Activated CD4-positive, alpha-beta T cell treated with anti-CD3 and anti-CD28 coated beads, Interleukin-2, amount 50 U/mL, for 24 hours (primary cell): ENCODE results near the gene LRP8.
A peak's percentile ranks its signal among the peaks of the same experiment; 100 is the strongest.

Source experiments
- DNase-seq, 2 donors: peaks; one replicate each; pipeline ENCODE4 v3.0.0-alpha.2; 2020; ENCODE audit warnings: low read depth in 1 of 2, low spot score in 1 of 2

Gene LRP8

DNA sequence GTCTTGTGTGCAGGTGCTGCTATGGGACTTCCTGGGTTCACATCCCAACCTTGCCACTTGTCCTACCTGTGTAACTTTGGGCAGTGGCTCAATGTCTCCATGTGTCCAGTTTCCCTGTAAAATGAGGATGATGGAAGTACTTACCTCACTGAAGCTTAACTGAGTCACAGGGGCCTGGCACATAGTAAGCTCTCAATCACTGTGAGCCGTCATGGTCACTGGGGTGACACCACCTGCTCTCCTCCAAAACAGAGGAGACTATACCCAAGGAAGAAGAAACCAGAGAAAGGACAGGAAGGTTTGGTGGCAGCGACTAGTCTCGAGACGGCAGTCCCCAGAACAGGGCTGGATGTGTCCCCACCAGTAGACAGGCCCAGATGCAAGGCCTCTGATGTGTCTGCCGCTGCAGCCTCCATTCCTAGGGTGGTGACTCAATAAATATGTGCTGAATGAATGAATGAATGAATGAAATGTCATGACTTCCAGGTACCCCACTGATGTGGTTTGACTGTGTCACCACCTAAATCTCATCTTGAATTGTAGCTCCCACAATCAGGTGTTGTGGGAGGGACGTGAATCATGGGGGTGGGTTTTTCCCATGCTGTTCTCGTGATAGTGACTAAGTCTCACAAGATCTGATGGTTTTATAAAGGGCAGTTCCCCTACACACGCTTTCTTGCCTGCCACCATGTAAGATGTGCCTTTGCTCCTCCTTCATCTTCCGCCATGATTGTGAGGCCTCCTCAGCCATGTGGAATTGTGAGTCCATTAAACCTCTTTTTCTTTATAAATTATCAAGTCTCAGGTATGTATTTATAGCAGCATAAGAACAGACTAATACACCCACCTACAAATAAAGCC is 13.0 kb upstream of the LRP8 start:
- no peak for DNase-seq

DNA sequence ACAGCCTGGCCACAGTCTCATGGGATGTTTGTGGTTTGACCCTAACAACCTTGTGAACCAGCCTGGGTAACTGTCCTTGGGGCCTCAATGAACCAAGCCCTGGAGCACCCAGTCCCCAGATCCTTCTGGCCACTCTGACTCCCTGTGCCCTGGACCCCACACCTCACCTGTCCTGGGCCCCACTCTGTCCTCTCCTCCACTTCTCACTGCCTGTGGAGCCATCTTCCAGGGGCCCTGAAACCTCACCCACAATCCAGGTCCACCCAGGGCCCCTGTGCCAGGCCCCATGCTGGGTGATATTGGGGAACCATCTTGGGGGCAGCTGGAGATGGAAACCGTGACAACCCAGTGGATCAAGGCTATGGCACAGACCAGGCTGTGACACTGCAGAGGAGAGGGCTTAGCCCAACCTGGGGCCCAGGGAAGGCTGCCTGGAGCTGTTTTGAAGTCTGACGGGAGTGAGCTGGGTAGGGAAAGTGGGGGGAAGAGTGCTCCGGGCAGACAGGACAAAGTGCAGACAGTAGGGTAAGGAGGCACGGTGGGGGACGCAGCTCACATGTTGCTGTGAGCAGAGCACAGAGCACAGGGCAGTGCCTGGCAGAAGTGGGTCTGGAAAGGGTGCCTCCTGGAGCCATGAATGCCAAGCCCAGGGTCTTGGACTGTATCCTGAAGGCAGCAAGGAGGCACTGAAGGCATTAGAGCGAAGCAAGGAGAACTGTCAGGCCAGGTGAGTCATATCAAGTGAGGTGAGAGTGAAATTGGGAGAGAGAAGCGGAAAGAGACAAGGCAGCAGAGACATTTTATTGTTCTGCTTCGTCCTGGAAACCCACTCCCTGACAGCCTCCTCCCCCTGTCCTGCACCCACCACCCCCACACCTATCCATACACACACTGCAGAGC is 12.1 kb upstream of the LRP8 start:
- DNase-seq, result no peak

DNA sequence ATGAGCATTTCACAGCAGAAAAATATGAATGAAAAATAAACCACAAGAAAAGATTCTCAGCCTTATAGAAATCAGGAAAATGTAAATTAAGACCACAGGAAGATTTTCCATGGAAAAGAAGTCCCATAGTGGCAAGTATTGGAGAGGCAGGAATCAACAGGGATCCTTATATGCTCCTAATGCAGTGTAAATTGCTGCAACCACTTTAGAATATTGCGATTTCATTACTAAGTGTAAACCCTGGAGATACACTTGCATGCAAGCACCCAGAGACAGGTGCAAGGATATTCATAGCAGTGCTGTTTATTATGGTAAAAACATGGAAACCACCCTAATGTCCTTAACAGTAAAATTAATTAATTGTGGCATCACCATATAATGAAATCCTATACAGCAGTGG is 10.6 kb upstream of the LRP8 start:
- DNase-seq, result no peak

DNA sequence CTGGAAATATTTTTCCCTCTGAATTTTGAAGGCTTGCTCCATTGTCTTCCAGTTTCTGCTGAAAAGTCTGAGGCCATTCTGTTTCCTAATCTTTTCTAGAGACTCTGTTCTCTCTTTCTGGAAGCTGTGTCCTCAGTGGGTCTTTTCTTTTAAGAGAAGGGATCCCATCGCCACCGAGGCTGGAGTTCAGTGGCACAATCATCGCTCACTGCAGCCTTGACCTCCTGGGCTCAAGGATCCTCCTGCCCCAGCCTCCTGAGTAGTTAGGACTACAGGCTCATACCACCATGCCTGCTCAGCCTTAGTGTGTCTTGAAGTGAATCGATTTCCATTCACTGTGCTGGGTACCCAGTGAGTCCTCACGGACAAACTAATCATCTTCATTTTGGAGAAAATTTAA is 9.6 kb upstream of the LRP8 start:
- DNase-seq, result no peak

DNA sequence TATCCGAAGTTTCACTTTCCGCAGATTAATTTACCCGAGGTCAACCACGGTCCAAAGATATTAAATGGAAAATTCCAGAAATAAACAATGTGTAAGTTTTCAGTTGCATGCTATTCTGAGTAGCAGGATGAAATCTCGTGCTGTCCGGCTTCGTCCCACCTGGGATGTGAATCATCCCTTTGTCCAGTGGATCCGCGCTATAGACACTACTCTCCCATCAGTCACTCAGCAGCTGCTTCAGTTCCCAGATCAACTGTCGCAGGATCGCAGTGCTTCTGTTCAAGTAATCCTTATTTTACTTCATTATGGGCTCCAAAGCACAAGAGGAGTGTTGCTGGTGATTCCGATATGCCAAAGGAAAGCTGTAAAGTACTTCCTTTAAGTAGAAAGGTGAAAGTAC is 8.3 kb upstream of the LRP8 start:
- no peak for DNase-seq

DNA sequence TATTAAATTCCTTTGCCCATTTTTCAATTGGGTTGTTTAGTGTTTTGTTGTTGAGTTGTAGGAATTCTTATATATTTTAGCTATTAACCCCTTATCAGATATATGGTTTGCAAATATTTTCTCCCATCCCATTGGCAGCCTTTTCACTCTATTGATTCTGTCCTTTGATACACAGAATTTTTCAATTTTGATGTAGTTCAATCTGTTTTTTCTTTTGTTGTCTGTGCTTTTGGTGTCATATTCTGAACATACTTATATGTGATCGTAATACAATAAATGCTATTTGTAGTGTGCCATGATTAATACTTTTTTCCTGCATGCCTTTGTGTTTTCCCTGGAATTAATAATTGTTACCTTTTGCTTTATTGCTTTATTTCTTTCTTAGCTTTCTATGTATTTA is 7.8 kb upstream of the LRP8 start:
- DNase-seq, result no peak

DNA sequence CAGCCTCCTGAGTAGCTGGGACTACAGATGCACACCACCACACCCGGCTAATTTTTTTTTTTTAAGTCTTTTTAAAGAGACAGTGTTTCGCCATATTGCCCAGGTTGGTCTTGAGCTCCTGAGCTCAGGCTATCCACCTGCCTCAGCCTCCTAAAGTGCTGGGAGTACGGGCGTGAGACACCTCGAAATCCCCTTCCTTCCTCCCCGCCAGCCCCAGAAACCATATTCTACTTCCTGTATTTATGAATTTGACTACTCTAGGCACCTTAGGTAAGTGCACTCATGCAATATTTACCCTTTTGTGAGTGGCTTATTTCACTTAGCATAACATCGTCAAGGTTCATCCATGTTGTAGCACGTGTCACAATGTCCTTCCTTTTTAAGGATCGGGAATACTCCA is 6.9 kb upstream of the LRP8 start:
- no peak for DNase-seq

DNA sequence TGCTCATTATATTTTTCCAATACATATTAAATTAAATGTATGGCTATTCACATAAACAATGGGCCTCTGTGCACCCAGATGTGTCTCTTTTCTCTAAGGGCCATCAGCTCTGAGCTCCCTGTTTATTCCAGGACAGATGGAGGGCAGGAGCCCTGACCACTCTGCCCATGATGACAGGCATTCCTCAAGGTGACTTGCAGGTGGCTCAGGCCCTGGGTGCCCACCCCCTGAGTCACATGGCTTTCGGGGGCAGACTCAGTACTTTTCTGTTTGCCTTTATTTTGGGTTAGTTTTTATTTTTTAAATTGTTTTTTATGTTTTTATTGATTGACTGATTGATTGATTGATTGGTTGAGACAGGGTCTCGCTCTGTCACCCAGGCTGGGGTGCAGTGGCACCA is 6.4 kb upstream of the LRP8 start:
- DNase-seq, result no peak

DNA sequence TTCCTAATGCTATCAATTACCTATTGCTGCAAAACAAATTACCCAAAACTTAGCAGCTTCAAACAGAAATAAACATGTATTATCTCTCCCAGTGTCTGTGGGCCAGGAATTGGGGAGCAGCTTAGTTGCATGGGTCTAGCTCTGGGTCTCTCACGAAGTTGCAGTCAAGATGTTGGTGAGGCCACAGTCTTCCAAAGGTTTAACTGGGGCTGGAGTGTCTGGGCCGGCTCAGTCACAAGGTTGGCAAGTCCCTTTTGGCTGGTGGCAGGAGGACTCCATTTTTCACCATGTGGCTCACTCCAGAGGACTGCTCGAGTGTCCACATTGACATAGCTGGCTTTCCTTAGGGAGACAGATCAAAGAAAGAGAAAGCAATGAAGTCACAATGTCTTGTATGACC is 5.0 kb upstream of the LRP8 start:
- no peak for DNase-seq

DNA sequence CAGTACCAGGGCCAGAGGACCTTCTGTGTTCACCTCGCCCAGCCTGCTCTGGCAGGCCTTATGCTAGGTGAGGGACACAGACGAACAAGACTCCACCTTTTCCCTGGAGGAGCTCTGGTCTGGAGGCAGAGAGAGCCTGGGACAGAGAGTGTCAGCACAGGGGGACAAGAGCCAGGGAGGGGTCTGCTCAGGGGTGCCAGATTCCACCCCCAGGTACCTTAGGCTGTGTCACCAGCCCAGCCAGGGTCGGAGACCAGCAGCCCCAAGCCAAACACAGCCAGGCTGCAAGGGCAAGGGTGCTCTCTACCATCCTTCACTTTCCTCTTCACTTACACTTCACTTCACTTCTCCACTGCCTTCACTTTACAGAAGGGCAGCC is 4.3 kb upstream of the LRP8 start:
- no peak for DNase-seq

DNA sequence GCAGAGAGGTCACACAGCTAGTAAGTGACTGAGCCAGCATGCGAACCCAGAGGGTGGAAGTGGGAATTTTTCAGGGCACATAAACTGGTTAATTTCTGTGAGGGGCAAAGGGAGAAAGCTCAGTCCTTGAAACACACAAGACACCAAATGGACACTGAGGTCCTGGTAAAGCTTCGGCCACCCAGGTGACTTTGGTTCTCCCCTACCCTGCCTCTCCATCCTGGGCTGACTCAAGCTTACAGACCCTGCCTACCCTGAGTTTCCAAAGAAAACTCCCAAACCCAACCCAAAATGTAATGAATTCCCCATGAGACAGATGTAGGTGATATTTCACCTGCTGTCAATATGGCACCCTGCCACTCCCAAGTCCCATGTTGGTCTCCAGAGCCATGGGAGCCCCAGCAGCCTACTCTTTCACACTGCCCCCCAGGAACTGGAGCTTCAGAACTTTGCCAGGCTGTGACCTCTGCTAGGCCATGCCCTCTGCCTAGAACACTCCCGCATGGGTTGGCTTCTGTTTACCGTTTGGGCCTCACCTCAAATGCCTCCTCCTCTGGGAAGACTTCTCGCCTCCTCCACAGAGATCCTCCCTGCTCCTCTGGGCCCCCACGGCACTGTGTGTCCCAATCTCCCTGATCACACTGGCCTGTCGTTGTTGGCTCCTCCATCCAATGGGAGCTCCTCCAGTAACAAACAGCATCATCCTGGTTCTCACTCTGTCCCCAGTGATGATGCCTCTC is 3.7 kb upstream of the LRP8 start:
- no peak for DNase-seq

DNA sequence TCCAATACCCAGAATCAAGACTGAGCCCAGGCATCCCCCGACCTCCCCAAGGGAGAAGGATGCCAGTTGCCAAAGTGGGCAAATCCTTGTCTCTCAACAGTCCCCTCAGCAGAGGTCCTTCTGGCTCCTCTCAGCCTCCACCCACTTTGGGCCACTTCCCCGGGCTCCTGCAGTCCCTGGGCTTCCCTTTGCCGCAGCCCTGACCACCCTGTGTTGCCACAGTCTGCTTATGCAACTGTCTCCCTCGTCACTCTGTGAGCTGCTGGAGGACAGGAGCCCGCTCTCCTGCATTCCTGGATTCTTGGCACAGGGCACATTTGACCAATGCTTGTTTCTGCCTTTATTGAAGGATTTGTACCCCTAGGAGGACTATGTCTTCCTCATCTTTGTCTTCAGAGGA is 2.9 kb upstream of the LRP8 start:
- DNase-seq, result no peak

DNA sequence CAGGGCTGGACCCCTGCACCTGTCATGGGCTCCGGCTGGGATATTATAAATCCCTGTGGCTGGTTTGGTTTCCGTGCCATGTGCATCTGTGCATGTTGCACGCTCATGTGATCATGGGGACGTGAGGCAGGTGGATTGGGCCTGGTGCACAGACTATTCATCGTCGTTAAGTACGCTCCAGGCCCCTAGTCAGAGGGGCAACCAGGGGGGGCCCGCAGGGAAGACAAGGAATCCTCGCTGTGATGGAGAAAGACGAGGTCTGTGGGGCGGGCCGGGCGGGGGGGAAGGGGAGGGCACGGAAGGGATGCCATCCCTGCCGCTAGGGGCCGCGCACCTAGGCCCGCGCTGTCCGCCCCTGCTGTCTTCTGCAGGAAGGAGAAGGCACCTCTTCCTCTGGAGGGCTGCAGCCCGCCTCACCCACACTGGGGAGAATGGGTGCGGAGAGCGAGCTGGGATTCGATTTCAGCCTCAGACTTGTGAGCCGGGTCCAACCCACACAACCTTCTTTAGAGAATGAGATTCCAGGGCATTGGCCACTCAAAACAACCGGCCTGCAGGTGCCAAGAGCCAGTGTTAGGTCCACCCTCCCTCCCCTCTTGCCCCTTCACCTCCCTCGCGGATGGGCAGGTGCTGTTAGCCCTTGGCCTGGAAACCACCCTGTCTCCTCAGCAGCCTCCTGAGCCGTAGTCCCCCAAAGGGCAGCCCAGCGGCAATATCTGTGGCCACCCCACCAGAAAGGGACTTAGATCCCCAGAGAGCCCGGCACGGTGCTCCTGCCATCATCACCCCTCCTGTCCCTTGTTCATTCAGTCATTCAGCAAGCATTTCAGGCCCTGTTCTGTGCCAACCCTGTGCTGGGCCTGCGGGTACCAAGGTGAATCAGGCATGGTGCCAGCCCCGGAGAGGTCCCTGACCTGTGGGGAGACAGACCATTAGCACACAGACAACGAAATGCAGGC is 950 bp upstream of the LRP8 start:
- no peak for DNase-seq

DNA sequence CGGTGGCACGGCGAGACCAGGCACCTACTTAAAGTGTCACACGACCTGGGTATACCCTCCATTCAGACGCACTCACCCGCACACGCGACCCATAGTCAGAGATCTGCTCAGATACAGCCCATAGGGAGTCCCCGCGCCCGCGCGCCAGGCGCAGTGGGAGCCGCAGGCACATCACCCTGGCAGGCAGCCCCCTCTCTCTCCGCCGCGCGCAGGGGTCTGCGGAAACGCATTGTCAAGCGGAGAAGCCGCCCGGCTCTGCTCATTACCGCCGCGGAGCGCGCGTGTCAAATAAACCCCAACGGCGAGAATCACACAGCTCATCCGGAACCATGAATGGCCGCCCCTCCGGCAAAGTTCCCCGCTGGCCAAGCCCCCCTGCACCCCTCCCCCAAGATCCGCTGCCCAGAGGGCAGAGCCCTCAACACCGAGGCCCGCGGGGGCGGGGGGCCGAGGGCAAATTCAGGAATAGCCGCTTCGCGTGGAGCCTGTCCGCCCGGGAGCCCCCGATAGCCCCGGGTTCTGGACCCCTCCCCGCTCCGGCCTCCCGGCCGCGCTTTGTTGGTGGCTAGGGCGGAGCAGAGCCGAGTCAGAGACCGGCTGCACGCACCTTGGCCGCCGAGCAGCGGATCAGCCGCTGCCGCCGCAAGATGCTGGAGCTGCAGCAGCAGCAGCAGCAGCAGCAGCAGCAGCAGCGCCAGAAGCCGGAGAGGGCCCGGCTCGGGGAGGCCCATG is 522 bp downstream of the LRP8 start:
- DNase-seq, result peak; percentile 23 to 46

DNA sequence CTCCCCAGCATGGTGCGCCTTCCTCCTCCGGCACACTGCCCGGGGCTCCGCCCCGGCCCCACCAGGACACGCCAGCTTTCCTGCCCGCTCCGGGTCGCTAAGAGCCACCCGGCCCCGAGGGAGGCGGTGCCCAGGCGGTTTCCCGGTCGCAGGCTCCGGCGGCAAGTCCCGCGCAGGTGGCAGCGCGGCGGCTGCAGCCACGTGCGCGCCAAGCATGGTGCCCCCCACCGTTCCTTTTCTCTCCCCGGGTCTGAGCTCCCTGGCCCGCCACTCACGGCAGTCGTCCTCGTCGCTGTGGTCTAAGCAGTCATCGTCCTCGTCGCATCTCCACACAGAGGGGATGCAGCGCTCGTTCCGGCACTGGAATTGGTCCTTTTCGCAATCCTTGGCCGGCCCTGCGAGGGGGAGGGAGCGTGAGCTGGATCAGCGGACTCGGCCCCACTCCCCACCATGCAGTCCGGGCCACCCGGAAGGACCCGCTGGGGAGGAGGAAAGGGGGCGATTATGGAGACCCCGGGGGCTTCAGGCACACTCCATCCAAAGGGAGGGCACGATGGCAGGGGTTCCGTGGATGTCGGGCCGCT is 1.2 kb downstream of the LRP8 start:
- DNase-seq, result peak in 1 of 2 donors; percentile 46

DNA sequence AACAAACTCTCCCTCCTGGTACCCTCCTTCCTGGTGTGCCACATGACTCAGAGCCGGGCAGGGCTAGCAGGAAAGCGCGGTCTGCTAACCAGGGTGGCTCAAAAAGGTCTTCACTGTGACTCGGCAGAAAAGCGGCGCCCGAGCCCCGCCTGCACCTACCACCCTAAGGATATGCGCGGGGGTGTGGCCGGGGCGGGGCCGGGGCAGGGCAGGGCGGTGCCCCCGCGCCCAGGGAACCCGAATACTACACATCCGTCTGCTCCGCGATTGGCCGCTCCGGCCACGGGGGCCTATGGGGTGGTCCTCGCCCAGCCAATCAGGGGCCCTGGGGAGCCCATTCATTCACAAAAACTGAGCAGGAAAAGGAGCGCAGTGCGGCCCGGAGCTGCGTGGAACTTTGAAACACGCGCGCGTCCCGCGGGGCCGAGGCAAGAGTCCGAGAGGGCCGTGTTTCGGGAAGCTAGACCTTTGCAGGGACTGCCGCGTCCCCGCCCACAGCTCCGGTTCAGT is 1.7 kb downstream of the LRP8 start:
- peak; percentile 89 to 93 for DNase-seq

DNA sequence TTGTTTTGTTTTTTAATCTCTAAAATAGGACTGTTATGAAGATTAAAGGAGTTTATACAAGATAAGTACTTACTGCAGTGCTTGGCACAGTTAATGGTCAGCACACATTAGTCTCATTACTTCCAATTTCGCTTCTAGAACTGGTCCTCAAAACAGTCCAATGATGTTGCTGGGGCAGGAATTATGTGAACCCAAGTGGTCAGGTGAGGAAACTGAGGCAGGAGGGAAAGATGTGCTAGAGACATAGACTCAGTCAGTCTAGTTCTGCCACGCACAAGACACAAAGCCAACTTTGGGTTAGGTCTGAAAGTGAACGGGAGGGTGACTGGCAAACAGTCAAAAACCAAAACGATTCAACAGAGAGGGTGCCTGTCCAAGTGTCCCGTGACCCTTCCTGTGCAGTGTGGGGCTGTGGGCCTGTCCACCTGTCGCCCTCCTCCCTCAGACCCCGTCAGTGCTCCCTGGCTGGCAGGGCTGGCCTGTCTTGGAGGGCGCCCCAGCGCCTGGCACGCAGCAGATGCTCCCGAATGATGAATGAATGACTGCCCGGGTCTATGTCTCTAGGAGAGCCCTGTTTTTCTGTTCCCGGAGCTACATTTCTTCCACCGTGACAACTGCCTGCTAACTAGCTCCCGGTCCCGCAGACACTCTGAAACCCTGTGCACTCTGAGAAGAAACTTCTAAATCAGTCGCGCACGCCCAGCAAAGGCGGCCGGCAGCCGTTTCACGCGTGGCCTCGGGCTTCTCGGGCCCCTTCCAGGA is 2.4 kb downstream of the LRP8 start:
- DNase-seq, result no peak

DNA sequence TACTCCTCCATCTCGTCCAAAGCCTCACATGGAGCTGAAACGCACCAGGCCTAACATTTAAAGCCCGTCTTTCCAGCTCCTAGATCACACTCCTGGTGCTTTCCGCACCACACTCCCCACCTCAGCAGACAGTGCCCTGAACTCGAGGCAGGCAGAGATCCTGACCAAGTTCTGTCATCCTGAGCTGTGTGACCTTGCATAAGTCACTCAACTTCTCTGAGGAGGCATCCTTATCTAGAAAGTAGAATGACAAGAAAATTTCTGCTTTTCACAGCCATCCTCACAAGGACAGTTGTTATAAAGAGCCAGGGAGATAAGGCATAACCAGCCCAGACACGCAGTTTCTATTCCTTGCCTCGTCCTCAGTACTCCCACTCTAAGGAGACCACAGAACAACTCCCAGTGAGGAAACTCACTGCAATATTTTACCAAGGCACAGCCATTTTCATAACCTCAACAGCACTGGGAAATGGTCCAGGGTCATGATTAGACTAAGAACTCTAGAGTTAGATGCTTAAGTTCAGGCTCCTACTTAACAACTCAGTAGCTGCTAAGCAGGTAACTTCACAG is 3.1 kb downstream of the LRP8 start:
- DNase-seq, result no peak
